Lung (tissue), 12 donors: ENCODE results near the gene GP1BB. TPM values are rescaled to one million over a fixed set of nuclear protein-coding genes. Genes with fewer than 3 reads are reported as not detected.

Experiments used
- ATAC-seq: fragments of 200-7000 bp; cut with Tn5 transposase; one replicate; pipeline ENCODE4 v1.9.1; 2020; ENCODE audit warnings: moderate number of reproducible peaks; ENCODE audit not compliant: insufficient read depth, low FRiP score
- DNase-seq, 3 donors: peaks; one replicate each; pipeline ENCODE4 v3.0.0-alpha.2; 2013 to 2017
- H3K27ac ChIP-seq, 2 donors: one replicate each; pipeline ENCODE4 v1.5.1; 2013; ENCODE audit warnings: mild to moderate bottlenecking in 2 of 2, moderate library complexity in 2 of 2, control low read depth in 1 of 2, inconsistent platforms in 1 of 2, low read depth in 1 of 2, low read length in 1 of 2
- H3K27me3 ChIP-seq, 3 donors: one replicate each; pipeline ENCODE4 v1.5.1; 2013; ENCODE audit warnings: low read length in 2 of 3; ENCODE audit not compliant: control insufficient read depth in 3 of 3, insufficient read depth in 3 of 3
- H3K36me3 ChIP-seq, 4 donors: one replicate each; pipeline ENCODE4 v1.5.1; 2013; ENCODE audit warnings: low read length in 4 of 4, mild to moderate bottlenecking in 1 of 4, moderate library complexity in 1 of 4; ENCODE audit not compliant: control insufficient read depth in 4 of 4, insufficient read depth in 4 of 4
- H3K4me1 ChIP-seq, 5 donors: one replicate each; pipeline ENCODE4 v1.5.1; 2013; ENCODE audit warnings: low read length in 5 of 5, mild to moderate bottlenecking in 2 of 5, moderate library complexity in 1 of 5; ENCODE audit not compliant: control insufficient read depth in 5 of 5, insufficient read depth in 5 of 5
- H3K4me3 ChIP-seq: one replicate; pipeline ENCODE4 v1.5.1; 2013; ENCODE audit warnings: mild to moderate bottlenecking, control low read depth, moderate library complexity
- H3K9ac ChIP-seq, 2 donors: one replicate each; pipeline ENCODE4 v1.5.1; 2013; ENCODE audit warnings: low read length in 2 of 2, control low read depth in 1 of 2; ENCODE audit not compliant: insufficient read depth in 1 of 2
- H3K9me3 ChIP-seq, 4 donors: one replicate each; pipeline ENCODE4 v1.5.1; 2013; ENCODE audit warnings: low read length in 3 of 4, mild to moderate bottlenecking in 1 of 4, moderate library complexity in 1 of 4; ENCODE audit not compliant: control insufficient read depth in 4 of 4, insufficient read depth in 3 of 4
- WGBS, 2 donors: extraction: QIAGEN DNeasy Blood & Tissue Kit; methylation state at CpG; one replicate each; pipeline ENCODE4 v1.1.7; 2013; 5-methylcytosine and 5-hydroxymethylcytosine counted together
- polyA plus RNA-seq, 2 donors: library from polyadenylated mRNA; stranded (reverse); fragments of 200-250 nt; gene quantifications; one replicate each; pipeline ENCODE4 v1.2.1, GENCODE V29; 2013
- total RNA-seq, 2 donors: library from RNA; depleted of rRNA in 1 of 2; stranded (reverse); fragments of >200 nt in 1 of 2; gene quantifications; one replicate each; pipeline ENCODE4 v1.2.1, GENCODE V29; 2014 to 2021
- TF ChIP-seq, protein P1 (sequence below): IDR thresholded peaks from 2 replicates; pipeline ENCODE4 v1.5.1; 2012; ENCODE audit warnings: mild to moderate bottlenecking; ENCODE audit errors: control extremely low read depth, extremely low read depth
- donor health status: control.
- donor health status: control.
- donor health status: Bipolar disorder and iron deficiency.
- donor health status: healthy.
- donor health status: DM: yes; HTN: yes; CAD: no.

GP1BB gene
- total and polyA plus RNA-seq, 4 donors, result 1.9 to 5.5 (median 3.4) TPM

DNA sequence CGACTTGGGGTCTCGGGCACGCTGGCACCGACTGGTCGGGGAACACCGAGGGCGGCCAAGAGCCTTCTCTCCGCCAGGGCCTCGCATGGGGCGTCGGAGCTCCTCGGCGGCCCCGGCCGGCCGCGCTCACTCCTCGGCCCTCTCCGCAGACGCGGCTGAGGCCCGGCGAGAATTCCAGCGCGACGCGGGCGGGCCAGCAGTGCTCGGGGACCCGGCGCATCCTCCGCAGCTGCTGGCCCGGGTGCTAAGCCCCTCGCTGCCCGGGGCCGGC, 42.8 kb downstream of the GP1BB start:
- WGBS, 2 donors, result 7 to 12% methylated on average over 19 to 36 of the region's 36 CpGs
- H3K27ac ChIP-seq, result no peak overlapping the region

DNA sequence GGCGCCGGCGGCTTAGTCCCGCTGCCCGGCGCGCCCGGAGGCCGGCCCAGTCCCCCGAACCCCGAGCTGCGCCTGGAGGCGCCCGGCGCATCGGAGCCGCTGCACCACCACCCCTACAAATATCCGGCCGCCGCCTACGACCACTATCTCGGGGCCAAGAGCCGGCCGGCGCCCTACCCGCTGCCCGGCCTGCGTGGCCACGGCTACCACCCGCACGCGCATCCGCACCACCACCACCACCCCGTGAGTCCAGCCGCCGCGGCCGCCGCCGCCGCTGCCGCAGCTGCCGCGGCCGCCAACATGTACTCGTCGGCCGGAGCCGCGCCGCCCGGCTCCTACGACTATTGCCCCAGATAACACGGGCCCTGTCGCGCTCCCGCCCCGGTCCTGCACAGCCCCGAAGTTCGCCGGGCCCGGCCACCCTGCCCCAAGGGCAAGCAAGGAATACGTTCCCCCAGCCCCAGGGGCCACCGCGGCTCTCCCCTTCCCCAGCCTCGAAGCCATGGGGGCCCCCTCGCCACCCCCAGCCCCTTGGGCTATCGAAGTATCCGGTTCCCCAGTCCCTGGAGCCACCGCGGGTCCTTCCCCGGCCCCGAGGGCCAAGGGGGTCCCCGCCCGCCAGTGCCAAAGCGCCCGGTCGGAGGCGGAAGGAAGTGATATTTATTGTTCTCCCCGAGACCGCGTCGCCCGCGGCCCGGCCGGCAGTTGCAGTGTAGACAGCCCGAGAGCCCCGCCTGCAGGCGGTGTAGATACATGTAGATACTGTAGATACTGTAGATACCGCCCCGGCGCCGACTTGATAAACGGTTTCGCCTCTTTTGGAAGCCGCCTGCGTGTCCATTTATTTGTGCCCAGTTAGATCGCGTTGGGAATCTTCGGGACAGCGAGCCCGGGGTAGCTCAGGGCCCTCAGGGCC, 43.4 kb downstream of the GP1BB start:
- ATAC-seq (no peak), DNase-seq (no peak)
- Histone ChIP-seq H3K4me1 (peaks cover 0 to 20% (median 0%) of the 10 kb centered on the region in 5 donors), H3K9me3 (peaks cover 0 to 9% (median 0%) of the 10 kb centered on the region in 4 donors), H3K27me3 (peaks cover 5 to 63% (median 42%) of the 10 kb centered on the region in 3 donors), H3K9ac (no peak overlapping the region), H3K36me3 (no peaks in the 10 kb centered on the region), H3K27ac (no peak overlapping the region), H3K4me3 (no peak overlapping the region)
- 2 to 12% methylated on average over 75 to 103 of the region's 103 CpGs for WGBS, 2 donors
- TF ChIP-seq, protein P1, sequence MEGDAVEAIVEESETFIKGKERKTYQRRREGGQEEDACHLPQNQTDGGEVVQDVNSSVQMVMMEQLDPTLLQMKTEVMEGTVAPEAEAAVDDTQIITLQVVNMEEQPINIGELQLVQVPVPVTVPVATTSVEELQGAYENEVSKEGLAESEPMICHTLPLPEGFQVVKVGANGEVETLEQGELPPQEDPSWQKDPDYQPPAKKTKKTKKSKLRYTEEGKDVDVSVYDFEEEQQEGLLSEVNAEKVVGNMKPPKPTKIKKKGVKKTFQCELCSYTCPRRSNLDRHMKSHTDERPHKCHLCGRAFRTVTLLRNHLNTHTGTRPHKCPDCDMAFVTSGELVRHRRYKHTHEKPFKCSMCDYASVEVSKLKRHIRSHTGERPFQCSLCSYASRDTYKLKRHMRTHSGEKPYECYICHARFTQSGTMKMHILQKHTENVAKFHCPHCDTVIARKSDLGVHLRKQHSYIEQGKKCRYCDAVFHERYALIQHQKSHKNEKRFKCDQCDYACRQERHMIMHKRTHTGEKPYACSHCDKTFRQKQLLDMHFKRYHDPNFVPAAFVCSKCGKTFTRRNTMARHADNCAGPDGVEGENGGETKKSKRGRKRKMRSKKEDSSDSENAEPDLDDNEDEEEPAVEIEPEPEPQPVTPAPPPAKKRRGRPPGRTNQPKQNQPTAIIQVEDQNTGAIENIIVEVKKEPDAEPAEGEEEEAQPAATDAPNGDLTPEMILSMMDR, result no peak

More for the DNA sequence above, 42.8 kb downstream of the GP1BB start:
- Histone ChIP-seq H3K36me3 (no peaks in the 10 kb centered on the region), H3K4me3 (no peak overlapping the region), H3K9ac (no peak overlapping the region), H3K4me1 (peaks cover 0 to 20% (median 0%) of the 10 kb centered on the region in 5 donors), H3K27me3 (peaks cover 5 to 66% (median 45%) of the 10 kb centered on the region in 3 donors), H3K9me3 (peaks cover 0 to 7% (median 0%) of the 10 kb centered on the region in 4 donors)
- ATAC-seq (no peak), DNase-seq (no peak)
- TF ChIP-seq, protein P1, result no peak

DNA sequence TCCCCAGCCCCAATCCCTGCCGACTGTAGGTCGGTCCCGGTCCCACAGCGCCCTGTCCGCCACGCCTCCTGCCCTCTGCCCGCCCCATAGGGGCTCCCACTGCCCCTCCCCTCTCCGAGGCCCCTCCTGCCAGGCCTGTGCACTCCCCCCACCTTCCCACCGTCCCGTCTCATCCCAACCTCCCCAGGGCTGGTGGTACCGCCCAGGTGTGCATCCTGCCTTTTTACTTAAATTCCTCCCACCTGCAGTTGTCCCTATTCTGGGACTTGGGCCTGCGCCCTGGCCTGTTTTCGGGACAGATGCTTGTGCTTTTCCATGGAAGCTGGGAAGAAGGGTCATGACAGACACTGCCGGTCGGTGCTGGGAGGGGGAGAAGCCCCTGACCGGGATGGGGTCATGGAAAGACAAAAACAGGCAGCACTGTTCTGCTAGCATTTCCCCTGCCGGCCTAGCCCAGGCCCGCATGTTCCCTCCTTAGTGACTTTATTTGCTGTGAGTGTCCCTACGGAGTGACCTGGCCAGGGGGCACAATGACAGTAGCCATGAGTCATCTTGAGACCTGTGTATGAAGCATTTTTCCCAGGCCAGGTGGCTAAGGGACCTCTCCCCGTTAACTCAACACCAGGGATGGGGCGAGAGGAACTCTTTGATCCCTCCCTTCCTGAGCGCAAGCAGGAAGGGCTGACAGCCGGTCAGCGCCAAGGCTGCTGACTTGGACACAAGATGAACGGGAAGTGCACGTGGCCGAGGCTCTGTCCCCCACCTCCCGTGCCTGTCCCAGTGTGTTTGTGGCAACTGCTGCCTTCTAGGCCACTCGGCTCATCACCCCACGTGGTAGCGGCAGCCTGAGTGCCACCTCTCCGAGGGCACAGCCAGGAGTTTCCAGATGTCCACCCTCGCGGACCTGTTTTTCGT, 44.3 kb downstream of the GP1BB start:
- Histone ChIP-seq H3K9me3 (peaks cover 0 to 6% (median 0%) of the 10 kb centered on the region in 4 donors), H3K4me3 (no peak overlapping the region), H3K27ac (no peak overlapping the region), H3K27me3 (peaks cover 5 to 54% (median 36%) of the 10 kb centered on the region in 3 donors), H3K36me3 (no peaks in the 10 kb centered on the region), H3K9ac (no peak overlapping the region), H3K4me1 (peaks cover 0 to 20% (median 0%) of the 10 kb centered on the region in 5 donors)
- 19 to 26% methylated on average over 30 to 35 of the region's 35 CpGs for WGBS, 2 donors
- DNase-seq (peak in 2 of 3 donors; percentile 50 to 55), ATAC-seq (no peak)
- TF ChIP-seq, protein P1, result no peak
